Activated CD4-positive, CD25-positive, alpha-beta regulatory T cell treated with anti-CD3 and anti-CD28 coated beads, Interleukin-2, amount 50 U/mL, for 72 hours (primary cell): ENCODE results near the gene WDR43.
"Not testable (repeated sequence)": the region's sequence is repeated elsewhere in the genome, so short reads cannot be mapped to it uniquely, and the experiment has no call there.

Experiments
- DNase-seq: peaks from one replicate; pipeline ENCODE4 v3.0.0; 2021

WDR43 gene

DNA sequence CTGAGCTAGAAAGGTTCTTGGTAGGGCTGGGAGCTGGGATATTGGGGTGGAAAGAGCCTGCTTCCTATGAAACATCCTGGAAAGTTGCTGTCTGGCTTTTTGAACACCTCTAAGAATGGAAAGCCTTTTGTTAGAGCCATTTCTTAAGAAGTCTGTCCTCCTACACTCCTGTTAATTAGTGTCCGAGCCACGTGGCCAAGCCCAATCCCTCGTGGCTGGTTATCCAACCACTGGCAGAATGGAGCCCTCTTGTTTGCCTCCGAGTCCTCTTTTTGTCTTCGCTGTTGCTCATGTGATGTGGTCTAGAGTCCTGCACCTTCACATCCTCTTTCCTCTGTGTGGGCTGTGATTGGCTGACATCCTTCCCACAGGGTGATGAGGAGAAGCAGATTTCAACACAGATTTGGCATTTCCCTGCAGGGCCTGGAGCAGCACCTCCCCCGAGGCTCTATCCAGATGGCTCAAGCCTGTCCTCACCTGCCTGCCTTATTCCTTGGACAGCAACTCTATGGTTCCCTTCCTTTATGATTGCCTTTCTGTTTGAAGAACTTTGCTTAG, 78.4 kb downstream of the WDR43 start:
- DNase-seq: no peak

DNA sequence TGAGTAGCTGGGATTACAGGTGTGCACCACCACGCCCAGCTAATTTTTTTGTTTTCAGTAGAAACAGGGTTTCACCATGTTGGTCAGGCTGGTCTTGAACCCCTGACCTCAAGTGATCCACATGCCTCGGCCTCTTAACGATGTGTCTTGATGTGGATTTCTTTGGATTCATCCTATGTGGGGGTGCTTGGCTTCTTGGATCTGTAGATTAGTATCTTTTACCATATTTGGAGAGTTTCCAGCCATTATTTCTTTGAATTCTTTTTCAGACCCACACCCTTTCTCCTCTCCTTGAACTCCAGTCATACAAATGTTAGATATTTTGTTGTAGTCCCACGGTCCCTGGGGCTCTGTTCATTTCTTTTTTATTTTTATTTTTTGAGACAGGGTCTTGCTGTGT, 79.8 kb downstream of the WDR43 start:
- no peak for DNase-seq

DNA sequence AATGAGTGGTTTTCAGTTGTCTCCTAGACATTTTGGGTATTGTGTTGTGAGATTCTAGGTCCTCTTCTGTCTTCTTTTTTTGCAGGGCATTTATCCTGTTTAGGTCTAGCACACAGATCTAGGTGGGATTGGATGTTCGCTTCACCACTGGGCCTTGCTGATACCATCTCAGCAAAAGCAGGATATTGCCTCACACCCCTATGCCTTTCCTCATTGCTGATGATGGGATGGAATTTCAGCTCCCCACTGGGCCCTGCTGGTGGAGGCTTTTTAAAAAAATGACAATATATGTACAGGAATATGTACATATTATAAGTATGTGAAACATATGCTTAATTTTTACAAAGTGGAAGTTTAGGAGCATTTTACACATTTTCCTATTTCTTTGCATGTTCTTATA, 81.2 kb downstream of the WDR43 start:
- no peak for DNase-seq

DNA sequence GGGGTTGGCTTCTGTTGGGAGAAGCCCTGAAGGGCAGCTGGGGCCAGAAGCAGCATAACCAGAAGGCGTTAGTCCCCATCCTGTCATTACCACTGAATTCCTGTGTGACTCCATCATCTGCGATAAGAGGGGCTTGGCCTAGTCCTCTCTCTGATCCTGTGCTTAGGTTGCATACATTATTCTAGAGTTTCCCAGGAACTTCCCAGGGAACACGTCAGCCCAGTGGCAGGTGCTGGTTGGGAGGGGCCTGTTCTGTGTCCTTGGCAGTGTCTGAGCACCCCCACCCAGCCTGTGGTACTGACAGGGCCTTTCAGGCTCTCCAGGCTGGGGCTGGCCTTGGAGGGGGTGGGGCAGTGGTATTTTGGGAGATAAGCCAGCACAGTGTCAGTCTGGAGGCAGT, 82.1 kb downstream of the WDR43 start:
- DNase-seq: no peak

DNA sequence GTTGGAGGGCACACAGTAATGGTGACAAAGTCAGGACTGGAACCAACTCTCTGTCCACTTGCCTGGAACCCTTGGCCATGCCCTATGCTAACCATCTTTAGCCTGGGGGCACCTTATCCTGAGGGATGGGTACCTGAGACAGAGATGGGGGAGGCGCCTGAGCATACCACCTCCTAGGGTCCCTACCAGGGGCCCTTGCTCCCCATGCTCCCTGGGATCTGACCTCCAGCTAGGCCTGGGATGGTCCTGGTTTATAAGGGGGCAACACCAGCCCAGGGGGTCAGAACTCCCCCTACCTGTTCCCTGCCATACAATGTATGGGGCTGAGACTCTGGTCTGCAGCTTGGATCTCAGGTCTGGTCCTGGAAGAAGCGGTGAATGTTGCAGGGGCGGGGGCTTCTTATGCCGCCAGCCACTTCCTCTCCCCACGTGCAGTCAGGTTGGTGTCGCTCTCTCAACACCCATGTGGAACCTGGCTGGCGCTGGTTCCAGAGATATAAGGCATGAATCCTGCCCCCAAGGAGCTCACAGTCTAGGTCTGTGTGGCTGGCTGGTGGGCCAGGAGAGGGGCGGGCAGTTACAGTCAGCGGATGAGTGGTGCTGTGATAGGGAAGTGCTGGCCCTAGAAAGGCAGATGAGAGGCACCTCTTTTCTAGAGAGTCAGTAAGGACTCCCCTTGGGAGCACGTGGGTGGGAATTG, 82.9 kb downstream of the WDR43 start:
- no peak for DNase-seq

DNA sequence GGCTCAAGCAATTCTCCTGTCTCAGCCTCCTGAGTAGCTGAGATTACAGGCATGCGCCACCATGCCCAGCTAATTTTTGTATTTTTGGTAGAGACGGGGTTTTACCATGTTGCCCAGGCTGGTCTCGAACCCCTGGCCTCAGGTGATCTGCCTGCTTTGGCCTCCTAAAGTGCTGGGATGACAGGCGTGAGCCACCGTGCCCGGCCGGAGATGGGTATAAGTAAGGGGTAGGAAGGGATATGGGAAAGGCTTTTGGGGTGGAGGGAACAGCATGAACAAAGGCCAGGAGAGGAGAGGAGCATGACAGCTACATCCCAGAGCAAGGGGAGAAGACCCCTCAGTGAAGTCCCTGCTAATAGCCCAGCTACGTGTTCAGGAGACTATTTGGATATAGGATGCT, 83.5 kb downstream of the WDR43 start:
- DNase-seq: not testable (repeated sequence)

DNA sequence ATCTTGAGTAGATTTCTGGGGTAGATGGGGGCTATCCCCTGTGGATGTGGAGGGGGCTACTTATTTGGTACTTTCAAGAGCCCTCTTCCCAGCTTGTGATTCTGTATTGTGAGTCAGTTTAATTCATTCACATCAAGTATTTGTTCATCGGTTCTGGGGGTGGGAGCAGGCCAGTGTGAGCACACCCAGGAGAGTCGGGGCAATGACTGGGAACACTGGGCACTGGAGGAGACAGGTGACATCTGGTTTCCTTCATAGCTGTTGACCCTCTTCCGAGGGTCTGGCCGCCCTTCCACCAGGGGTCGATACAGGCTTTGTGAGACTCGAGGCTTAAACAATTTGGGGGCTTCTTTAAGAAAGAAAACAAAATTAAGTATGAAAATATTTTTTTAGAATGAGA, 84.1 kb downstream of the WDR43 start:
- DNase-seq: no peak

DNA sequence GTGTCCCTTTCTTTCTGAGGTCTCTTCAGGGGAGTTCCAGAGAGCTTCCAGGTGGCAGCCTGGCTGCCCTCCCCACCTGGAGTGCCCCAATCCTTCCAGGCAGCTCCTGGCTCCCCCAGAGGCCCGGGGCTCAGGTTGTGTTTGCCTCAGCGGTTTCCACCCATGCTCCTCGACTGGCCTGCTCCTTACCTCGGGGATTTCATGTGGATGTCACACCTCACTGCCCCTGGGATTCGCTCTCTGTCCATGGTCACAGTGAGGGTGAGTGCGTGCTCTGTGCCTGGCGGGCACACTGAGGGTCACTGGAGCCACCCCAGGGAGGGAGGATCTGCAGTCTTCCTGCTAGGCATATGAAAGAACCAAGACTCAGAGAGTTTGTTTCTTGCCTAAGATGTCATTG, 84.6 kb downstream of the WDR43 start:
- DNase-seq: no peak

DNA sequence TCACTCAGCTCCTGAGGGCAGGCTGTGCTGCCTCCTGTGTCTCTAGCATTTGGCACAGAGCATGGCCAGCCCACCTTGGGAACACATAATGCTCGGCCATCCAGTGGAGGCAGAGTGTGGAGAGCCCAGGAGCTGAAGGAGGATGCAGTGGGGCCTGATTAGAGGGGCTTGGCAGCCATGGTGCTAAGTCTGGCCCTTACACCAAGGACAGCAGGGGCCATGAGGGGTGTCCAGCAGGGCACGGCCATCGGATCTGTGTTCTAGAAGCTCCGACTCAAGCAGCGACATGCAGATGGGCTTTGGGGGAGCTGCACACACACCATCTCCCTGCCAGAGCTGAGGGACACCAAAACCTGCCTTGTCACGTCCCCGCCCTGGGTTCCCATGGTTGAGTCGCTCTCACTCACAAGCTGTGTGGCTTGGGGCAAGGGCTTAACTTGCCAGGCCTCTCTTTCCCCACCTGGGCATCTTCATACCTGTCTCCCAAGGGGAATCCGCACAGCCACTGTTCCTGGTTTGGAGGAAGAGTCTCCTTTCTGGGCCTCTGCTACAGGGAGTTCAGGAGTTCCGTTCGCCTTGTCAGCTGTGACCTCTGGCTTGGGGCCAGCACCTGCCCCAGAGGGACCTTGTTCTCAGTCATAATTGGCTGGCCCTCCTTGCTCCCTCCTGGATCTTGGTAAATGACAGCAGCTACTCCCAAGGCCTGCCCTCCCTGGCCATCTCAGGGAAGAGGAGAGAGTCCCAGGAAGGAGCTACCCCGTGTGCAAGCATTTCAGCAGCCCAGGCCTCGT, 85.3 kb downstream of the WDR43 start:
- no peak for DNase-seq

DNA sequence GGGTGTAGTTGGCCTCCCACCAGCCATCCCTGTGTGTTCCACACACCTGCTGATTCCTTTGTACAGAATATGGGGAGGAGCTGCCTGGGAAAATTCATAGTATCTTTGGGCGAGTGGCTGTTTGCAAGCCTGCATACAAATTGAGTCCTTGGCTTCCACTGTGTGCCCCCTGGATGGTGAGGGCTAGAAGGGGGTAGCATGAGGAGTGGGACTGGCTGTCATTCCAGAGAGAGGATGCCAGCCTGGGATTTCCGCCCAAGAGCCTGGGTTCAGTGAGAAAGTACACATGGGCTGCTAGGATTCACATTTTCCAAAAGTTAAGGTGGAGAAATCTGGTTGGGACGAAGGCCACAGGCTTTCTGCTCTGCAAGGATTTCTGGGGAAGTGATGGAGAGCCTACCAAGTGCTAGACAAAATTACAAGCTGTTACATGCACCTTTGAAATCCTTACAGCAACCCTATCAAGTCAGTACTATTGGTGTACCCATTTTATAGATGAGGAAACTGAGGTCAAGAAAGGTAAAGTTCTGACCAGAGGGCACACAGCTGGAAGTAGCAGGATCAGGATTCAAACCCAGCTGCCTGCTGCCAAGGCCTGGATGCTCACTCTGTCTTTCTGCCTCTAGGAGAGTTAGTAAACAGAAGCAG, 86.0 kb downstream of the WDR43 start:
- DNase-seq: no peak

DNA sequence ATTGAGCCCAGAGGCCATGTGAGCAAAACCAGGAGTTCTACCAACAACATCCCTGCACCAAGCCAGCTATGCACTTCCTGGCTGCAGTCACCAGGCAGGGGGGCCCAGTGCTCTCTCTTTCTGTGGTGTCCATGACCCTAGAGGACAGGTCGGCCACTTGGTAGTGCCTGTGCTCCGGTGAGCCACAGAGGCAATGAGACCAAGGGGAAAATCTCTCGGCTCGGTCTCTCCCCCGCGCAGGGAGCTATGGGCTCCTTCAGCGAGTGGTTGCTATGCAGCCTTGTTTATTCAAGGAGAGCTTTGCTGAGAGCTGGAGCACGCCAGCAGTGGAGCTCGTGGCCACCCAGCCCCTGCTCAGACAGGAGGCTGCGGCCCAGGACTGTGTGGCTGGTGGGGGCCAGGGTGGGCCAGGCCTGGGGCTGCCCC, 86.6 kb downstream of the WDR43 start, which contains the start of gene TOGARAM2:
TSS of gene TOGARAM2 (plus strand) at position 283 of the 426 bp plus-strand sequence. CDS start 13,537 bp downstream, outside the sequence.
- DNase-seq: no peak

DNA sequence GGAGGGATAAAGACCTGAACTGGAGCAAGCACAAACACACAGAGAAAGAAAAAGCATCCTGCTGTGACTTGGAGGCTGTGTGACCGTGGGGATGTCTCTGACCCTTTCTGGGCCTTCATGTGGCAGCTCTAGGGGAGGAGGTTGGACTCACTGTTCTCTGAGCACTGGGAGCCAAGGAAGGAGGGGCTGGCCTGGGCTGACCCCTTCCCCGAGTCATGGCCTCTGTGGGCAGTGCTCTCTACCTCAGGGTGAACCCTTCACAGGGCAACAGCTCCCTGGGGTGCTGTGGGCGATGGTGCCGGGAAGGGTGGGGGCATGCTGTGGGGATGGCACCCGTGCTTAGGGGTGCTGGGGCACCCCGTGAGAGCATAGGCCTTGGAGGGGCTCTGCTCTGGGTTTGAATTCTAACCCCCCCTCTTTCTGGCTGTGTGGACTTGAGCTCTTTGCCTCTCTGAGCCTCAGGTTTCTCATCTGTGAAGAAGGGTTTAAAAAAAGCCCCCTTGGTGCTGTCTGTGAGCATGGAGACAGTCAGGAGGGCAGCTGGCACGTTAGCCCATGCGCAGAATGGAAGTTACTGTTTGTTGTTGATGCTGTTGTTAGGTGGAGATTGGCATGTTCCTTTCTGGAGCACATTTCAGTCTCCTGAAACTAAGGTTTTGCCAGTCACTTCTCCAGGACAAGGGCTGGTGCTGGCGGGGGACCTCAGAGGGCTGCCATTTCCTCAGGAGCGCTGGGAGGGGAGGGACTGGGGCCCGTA, 87.3 kb downstream of the WDR43 start:
- no peak for DNase-seq

DNA sequence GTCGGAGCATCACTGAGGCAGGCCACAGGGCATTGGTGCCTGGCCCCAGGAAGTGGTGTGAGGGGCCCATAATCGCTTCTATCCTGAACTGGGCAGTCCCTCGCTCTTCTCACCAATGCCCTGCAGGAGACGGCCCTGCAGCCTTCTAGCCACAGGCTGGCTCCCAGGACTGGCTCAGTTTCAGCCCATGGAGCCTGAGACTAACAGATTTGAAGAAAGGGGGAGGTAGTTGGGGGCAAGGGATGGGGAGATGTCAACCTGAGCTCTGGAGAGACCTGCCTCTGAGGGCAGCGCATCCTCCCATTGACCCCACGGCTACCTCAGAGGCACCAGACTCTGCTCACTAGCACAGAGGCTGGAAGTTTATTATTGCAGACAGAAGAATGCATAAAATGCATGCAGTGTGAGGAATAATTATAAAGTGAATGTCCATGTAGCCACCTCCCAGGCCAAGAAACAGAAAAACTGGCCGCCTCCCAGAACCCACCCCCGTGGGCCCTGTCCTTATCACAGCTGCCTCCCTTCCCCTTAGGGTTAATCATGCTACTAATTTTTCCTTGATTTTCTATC, 88.0 kb downstream of the WDR43 start:
- no peak for DNase-seq

DNA sequence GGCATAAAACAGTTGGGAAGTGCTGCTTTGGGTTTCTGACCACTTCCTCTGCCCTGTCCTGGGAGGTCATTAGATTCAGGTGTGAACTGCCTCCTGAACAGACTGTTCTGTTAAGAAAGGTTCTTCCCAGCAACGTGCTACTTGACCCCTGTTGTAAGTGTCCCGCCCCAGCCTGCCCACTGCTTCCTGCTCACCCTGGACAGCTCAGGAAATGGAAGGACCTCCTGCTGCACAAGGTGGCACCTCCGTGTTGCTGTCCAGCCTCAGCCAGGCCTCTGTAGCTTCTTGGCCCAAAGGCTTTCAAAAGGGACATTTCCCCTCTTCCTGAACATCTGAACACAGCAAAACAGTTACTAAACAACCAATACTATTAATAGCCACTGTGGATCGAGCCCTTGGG, 92.0 kb downstream of the WDR43 start:
- no peak for DNase-seq

DNA sequence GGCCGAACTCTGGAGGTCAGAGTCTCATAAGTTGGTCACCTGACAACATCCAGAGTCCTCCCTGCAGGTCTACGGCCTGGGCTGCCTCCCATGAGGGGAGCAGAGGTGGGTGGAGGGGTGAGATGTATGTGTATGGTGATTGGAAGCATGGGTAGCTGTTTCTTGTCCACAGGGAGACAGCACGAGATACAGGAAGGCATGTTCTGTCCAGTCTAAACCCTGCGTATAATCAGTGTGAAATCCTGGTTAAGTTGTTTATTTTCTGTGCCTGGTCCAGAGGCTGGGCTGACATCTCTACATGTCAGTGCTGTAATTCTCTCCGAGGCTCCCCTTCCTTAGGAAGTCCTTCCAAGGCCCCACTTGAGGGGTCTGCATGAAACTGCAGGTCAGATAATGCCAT, 95.5 kb downstream of the WDR43 start:
- DNase-seq: no peak

DNA sequence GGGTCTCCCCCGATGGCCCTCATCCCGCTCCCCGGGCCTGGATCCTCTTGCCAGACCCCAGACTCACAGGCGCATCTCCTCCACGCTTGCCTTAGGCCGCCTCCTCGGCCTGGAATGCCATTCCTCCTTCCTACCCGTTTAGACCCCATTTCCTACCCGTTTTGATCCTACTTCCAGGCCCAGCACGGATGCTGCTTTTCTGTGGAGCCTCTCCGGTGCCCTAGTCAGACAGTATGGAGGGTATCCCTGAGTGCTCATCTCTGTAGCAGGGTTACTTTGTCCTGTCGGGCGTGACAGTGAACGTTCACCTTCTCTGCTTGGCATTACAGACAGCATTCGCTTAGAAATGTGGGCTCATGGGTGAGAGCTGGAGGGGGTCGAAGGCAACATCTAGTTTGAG, 96.0 kb downstream of the WDR43 start:
- DNase-seq: no peak

DNA sequence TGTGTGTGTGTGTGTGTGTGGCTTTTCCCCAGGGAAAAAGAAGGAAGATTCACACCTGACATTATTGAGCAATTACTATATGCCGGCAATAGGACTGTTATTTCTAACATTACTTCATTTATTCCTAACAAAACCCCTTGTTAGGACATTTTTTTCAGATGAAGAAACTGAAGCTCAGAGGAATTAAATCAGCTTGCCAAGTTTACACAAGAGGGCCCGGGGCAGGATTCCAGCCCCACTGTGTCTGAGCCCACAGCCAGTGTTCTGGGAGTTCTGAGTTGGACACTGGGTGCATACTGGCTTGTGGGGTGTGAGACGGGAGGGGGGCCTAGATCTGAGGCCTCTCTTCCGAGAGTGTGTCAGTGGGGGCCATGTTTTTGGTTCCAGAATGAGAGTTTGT, 96.6 kb downstream of the WDR43 start:
- DNase-seq: no peak

DNA sequence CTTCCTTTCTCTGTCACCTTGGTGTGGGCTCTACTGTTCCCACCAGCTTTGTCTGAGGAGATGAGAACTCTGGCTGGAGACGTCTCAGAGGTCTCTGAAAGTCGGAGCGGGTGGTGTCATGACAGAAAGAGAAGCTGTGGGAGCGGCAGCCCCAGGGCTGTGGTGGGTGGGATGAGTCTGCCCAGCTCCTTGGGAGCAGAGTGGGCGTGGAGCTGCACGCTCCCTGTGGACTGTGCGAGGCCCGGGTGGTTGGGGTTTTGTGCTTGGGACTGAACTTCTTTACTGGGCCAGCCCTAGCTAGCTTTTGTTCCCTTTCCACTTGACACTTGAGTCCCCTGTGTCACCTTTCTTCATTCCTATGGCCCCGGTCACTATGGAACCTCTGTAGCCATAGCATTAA, 97.0 kb downstream of the WDR43 start:
- no peak for DNase-seq

DNA sequence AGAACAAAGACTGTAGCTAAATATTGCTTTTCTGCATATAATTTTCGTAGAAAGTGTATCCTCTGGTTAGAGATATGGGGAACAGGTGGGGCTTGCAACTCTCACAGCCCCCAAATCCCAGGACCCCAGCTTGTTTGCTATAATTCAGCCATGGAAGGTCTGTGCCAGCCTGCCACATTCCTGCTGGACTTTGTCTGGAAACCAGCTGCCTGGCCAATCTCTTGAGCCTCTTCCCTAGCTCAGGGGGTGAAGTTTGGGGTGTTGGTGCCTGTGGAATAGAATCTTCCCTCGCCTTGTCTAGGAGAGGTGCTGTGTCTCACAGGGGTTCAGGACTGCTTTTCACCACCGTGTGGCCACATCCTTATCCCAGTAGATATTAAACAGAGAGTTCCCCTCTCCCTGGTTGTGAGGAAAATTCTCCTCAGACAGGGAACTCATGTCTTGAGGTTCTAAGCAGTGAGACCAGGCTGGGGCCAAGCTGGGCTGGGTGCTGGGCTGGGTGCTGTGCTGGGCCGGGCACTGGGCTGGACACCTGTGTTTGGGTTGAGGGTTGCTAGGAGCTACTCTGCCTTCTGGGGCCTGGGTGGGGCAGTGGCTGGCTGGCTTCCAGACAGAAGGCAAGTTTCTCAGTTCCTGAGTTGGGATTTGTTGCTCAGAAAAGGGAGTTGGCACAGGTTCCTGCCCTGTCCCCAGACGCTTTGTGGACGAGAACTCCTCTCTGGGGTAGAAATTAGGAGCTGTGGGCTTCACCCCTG, 98.9 kb downstream of the WDR43 start:
- DNase-seq: no peak

DNA sequence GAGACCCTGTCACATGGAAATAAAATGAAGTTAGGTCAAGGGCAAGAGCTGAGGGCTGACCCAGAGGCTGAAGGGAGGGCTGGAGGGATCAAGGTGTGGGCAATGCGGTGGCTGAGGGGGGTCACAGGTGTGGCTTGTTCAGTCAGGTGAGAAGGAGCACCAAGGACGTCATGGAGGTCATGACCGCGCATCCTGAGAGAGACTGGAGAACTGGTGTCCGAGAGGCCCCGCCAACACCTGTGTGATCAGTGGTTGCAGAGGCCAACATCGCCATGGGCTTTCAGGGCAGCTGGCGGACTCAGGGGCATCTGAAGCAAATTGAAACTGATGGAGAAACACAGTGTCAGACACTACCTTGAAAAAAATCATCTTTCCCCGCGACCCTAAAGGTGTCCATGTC, 99.6 kb downstream of the WDR43 start:
- no peak for DNase-seq

DNA sequence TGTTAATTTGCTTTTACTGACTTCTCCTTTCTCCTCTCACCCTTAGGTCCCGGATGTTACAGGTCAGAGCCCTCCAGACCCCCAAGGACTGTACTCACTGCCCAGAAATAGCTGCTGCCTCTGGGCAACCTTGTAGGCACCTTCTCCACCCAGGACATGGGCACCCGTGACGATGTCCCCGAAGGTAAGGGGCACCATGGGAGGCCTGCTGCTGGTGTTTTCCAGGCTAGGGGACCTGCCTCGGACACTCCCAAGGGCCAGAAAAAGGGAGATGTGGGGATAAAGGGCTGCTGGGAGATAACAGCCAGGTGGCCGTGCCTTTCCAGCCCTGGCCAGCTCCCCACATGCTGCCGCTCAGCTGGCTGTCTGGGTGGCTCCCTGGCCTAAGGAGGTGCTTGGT, 100.2 kb downstream of the WDR43 start:
- no peak for DNase-seq
